Measurements from ENCODE around the gene ATP6V1G3.

ATP6V1G3 gene

GRCh38 chr1:198574325-198574724 lies 33.8 kb upstream of the ATP6V1G3 start:
- DNase-seq (ENCODE audit: low spot score), result no peak
- TF ChIP-seq CTCF (IDR thresholded peaks at IDR 0.05; ENCODE audit: borderline replicate concordance, control extremely low read depth, extremely low read depth, insufficient read depth, missing control alignments), result no peak
- in situ Hi-C loops (cut with MboI; ENCODE audit: low sequenced_read_pairs, unreplicated experiment), result no loop called here

- no peak for DNase-seq (ENCODE audit: low spot score)
- in situ Hi-C loops (cut with MboI; ENCODE audit: low sequenced_read_pairs, unreplicated experiment), result no loop called here
- no peak for TF ChIP-seq CTCF (IDR thresholded peaks at IDR 0.05; ENCODE audit: borderline replicate concordance, control extremely low read depth, extremely low read depth, insufficient read depth, missing control alignments)
These were observed 24.2 kb upstream of the ATP6V1G3 start for GRCh38 chr1:198564716-198565115.

GRCh38 chr1:198564157-198564556 lies 23.7 kb upstream of the ATP6V1G3 start:
- TF ChIP-seq CTCF (IDR thresholded peaks at IDR 0.05; ENCODE audit: borderline replicate concordance, control extremely low read depth, extremely low read depth, insufficient read depth, missing control alignments), result no peak
- in situ Hi-C loops (cut with MboI; ENCODE audit: low sequenced_read_pairs, unreplicated experiment), result no loop called here

GRCh38 chr1:198563583-198563982 lies 23.1 kb upstream of the ATP6V1G3 start:
- no peak for DNase-seq (ENCODE audit: low spot score)
- in situ Hi-C loops (cut with MboI; ENCODE audit: low sequenced_read_pairs, unreplicated experiment), result no loop called here
- no peak for TF ChIP-seq CTCF (IDR thresholded peaks at IDR 0.05; ENCODE audit: borderline replicate concordance, control extremely low read depth, extremely low read depth, insufficient read depth, missing control alignments)

More at GRCh38 chr1:198564157-198564556, 23.7 kb upstream of the ATP6V1G3 start:
- DNase-seq (ENCODE audit: low spot score), result no peak

GRCh38 chr1:198560161-198560560 lies 19.7 kb upstream of the ATP6V1G3 start:
- DNase-seq (ENCODE audit: low spot score), result no peak
- in situ Hi-C loops (cut with MboI; ENCODE audit: low sequenced_read_pairs, unreplicated experiment), result no loop called here
- TF ChIP-seq CTCF (IDR thresholded peaks at IDR 0.05; ENCODE audit: borderline replicate concordance, control extremely low read depth, extremely low read depth, insufficient read depth, missing control alignments), result no peak

GRCh38 chr1:198559362-198559761 lies 18.9 kb upstream of the ATP6V1G3 start:
- TF ChIP-seq CTCF (IDR thresholded peaks at IDR 0.05; ENCODE audit: borderline replicate concordance, control extremely low read depth, extremely low read depth, insufficient read depth, missing control alignments), result no peak
- DNase-seq (ENCODE audit: low spot score), result no peak
- in situ Hi-C loops (cut with MboI; ENCODE audit: low sequenced_read_pairs, unreplicated experiment), result no loop called here

- no peak for TF ChIP-seq CTCF (IDR thresholded peaks at IDR 0.05; ENCODE audit: borderline replicate concordance, control extremely low read depth, extremely low read depth, insufficient read depth, missing control alignments)
- in situ Hi-C loops (cut with MboI; ENCODE audit: low sequenced_read_pairs, unreplicated experiment), result no loop called here
- DNase-seq (ENCODE audit: low spot score), result no peak
These were observed 17.9 kb upstream of the ATP6V1G3 start for GRCh38 chr1:198558402-198558801.

Data from GM13976 (cell line).